ENCODE data around the gene DDX4.
A peak's percentile ranks its signal among the peaks of the same experiment; 100 is the strongest.

The DDX4 gene

GRCh38 chr5:55702598-55703345, 35.1 kb upstream of the DDX4 start:
- ChIA-PET CTCF (interaction anchor here (0.6 kb wide), 3 partner anchors 154 to 529 kb away, joined by 3 to 4 read pairs (median 3); no protein-coding TSS in a partner anchor), POLR2A (no interaction called here)
- no peaks in the 10 kb centered on the region for H3K9me3 ChIP-seq (ENCODE audit: control insufficient read depth, insufficient read depth, low read depth, low read length)
- peak; percentile 82 for TF ChIP-seq SCRT2 (tag by site-specific recombination; IDR thresholded peaks at IDR 0.05)
- TF ChIP-seq TSHZ1 (tag by site-specific recombination; IDR thresholded peaks at IDR 0.05; ENCODE audit: borderline replicate concordance) = no peak
- TF ChIP-seq SCRT1 (tag by site-specific recombination; IDR thresholded peaks at IDR 0.05; ENCODE audit: borderline replicate concordance) = peak; percentile 70
- H3K4me3 ChIP-seq (ENCODE audit: low read depth, low read length) = no peak overlapping the region
- no peaks in the 10 kb centered on the region for H3K4me1 ChIP-seq (ENCODE audit: control insufficient read depth, insufficient read depth, low read length)
- peaks cover 11 to 18% of the 10 kb centered on the region in 2 experiments; a peak in 2 of 3 replicates for H3K36me3 ChIP-seq (ENCODE audit: control insufficient read depth in 2 of 2, insufficient read depth in 1 of 2, low read length in 2 of 2)
- no peak overlapping the region for H3K27ac ChIP-seq (ENCODE audit: extremely low read depth, low read depth, low read length)

GRCh38 chr5:55706230-55706629, 31.6 kb upstream of the DDX4 start:
- ChIA-PET POLR2A (no interaction called here), CTCF (no interaction called here)
- no peaks in the 10 kb centered on the region for H3K9me3 ChIP-seq (ENCODE audit: control insufficient read depth, insufficient read depth, low read depth, low read length)
- TF ChIP-seq ZNF707 (tag by site-specific recombination; IDR thresholded peaks at IDR 0.05) = no peak
- TF ChIP-seq TRIM28 (IDR thresholded peaks at IDR 0.05; ENCODE audit: borderline replicate concordance, low read length) = no peak
- no peak for TF ChIP-seq ZBTB20 (tag by site-specific recombination; IDR thresholded peaks at IDR 0.05)
- TF ChIP-seq ZNF10 (tag by site-specific recombination; IDR thresholded peaks at IDR 0.05) = no peak
- TF ChIP-seq ZNF510 (tag by site-specific recombination; IDR thresholded peaks at IDR 0.05; ENCODE audit: insufficient replicate concordance) = no peak
- TF ChIP-seq ZNF146 (tag by site-specific recombination; IDR thresholded peaks at IDR 0.05) = no peak
- TF ChIP-seq ZNF37A (tag by site-specific recombination; IDR thresholded peaks at IDR 0.05) = no peak
- peak; percentile 96 for TF ChIP-seq PRDM1 (tag by site-specific recombination; IDR thresholded peaks at IDR 0.05)
- H3K4me1 ChIP-seq (ENCODE audit: control insufficient read depth, insufficient read depth, low read length) = no peaks in the 10 kb centered on the region
- no peak overlapping the region for H3K4me3 ChIP-seq (ENCODE audit: low read depth, low read length)
- no peak overlapping the region for H3K27ac ChIP-seq (ENCODE audit: extremely low read depth, low read depth, low read length)
- H3K36me3 ChIP-seq (ENCODE audit: control insufficient read depth in 2 of 2, insufficient read depth in 1 of 2, low read length in 2 of 2) = peaks cover 8 to 25% of the 10 kb centered on the region in 2 experiments; a peak in 2 of 3 replicates

GRCh38 chr5:55708732-55709131, 29.1 kb upstream of the DDX4 start:
- H3K36me3 ChIP-seq (ENCODE audit: control insufficient read depth in 2 of 2, insufficient read depth in 1 of 2, low read length in 2 of 2) = peaks cover 8 to 16% of the 10 kb centered on the region in 2 experiments; a peak in 2 of 3 replicates
- no peak overlapping the region for H3K4me3 ChIP-seq (ENCODE audit: low read depth, low read length)
- ChIA-PET POLR2A (no interaction called here), CTCF (no interaction called here)
- no peaks in the 10 kb centered on the region for H3K4me1 ChIP-seq (ENCODE audit: control insufficient read depth, insufficient read depth, low read length)
- H3K9me3 ChIP-seq (ENCODE audit: control insufficient read depth, insufficient read depth, low read depth, low read length) = no peaks in the 10 kb centered on the region
- TF ChIP-seq ZFP69B (tag by site-specific recombination; IDR thresholded peaks at IDR 0.05) (no peak), ZNF501 (tag by site-specific recombination; IDR thresholded peaks at IDR 0.05) (no peak), EGR2 (tag by site-specific recombination; IDR thresholded peaks at IDR 0.05; ENCODE audit: low read depth) (no peak), ZNF121 (tag by site-specific recombination; IDR thresholded peaks at IDR 0.05) (no peak), ZNF560 (tag by site-specific recombination; IDR thresholded peaks at IDR 0.05; ENCODE audit: borderline replicate concordance) (no peak), ZIC2 (tag by site-specific recombination; IDR thresholded peaks at IDR 0.05) (no peak), ZNF350 (tag by site-specific recombination; IDR thresholded peaks at IDR 0.05) (no peak), ZFP37 (tag by site-specific recombination; IDR thresholded peaks at IDR 0.05) (no peak), ZNF510 (tag by site-specific recombination; IDR thresholded peaks at IDR 0.05; ENCODE audit: insufficient replicate concordance) (no peak), ZNF747 (tag by site-specific recombination; IDR thresholded peaks at IDR 0.05) (no peak)
- H3K27ac ChIP-seq (ENCODE audit: extremely low read depth, low read depth, low read length) = no peak overlapping the region

Data from HEK293 (cell line).